ENCODE data around the gene SOX4.

DNA sequence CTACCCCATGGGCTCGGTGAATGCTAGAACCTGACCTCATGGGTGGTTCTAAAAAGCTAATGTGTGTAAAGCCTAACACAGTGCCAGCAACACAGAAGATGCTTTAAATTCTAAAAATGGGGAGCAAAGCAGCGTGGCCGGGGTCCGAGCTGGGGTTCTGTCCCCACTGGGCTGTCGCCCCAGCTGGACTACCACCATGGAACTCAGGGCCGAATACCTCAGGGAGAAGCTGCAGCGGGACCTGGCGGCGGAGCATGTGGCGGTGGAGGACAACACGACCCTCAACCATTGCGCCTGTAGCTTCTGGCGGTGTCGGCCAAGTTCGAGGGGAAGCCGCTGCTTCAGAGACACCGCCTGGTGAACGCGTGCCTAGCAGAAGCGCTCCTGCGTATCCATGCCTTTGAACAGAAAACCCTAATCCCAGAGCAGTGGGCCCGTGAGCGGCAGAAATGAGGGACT, 8.4 kb downstream of the SOX4 start:
- TF ChIP-seq, protein P1, sequence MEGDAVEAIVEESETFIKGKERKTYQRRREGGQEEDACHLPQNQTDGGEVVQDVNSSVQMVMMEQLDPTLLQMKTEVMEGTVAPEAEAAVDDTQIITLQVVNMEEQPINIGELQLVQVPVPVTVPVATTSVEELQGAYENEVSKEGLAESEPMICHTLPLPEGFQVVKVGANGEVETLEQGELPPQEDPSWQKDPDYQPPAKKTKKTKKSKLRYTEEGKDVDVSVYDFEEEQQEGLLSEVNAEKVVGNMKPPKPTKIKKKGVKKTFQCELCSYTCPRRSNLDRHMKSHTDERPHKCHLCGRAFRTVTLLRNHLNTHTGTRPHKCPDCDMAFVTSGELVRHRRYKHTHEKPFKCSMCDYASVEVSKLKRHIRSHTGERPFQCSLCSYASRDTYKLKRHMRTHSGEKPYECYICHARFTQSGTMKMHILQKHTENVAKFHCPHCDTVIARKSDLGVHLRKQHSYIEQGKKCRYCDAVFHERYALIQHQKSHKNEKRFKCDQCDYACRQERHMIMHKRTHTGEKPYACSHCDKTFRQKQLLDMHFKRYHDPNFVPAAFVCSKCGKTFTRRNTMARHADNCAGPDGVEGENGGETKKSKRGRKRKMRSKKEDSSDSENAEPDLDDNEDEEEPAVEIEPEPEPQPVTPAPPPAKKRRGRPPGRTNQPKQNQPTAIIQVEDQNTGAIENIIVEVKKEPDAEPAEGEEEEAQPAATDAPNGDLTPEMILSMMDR (IDR thresholded peaks at IDR 0.05), result no peak
- no peak for TF ChIP-seq POLR2A (IDR thresholded peaks at IDR 0.05)

Measured in stomach (tissue), 4 donors.